Measurements from ENCODE around the gene DZIP1L.

DNA sequence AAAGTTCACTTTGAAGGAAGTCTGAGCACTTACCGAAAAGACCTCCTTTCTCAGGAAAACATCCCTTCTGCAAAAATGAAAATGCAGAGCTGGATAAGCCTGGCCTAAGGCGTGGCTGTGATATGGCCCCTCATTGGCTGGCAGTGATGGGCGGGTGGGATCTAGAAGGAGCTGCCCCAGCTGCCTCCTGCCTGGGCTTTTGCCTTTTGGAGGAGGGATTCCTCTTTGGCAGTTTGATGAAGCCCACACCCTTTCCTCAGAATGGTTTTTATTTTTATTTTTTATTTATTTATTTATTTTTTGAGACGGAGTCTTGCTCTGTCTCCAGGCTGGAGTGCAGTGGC, 4.0 kb upstream of the DZIP1L start:
- TF ChIP-seq, protein P1, sequence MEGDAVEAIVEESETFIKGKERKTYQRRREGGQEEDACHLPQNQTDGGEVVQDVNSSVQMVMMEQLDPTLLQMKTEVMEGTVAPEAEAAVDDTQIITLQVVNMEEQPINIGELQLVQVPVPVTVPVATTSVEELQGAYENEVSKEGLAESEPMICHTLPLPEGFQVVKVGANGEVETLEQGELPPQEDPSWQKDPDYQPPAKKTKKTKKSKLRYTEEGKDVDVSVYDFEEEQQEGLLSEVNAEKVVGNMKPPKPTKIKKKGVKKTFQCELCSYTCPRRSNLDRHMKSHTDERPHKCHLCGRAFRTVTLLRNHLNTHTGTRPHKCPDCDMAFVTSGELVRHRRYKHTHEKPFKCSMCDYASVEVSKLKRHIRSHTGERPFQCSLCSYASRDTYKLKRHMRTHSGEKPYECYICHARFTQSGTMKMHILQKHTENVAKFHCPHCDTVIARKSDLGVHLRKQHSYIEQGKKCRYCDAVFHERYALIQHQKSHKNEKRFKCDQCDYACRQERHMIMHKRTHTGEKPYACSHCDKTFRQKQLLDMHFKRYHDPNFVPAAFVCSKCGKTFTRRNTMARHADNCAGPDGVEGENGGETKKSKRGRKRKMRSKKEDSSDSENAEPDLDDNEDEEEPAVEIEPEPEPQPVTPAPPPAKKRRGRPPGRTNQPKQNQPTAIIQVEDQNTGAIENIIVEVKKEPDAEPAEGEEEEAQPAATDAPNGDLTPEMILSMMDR (IDR thresholded peaks at IDR 0.05): no peak
- no peak for TF ChIP-seq POLR2AphosphoS5 (IDR thresholded peaks at IDR 0.05)

All from prostate gland (tissue), 2 donors.